ENCODE measurements around the gene ERFE. TPM values are rescaled to one million over a fixed set of nuclear protein-coding genes. Genes with fewer than 3 reads are reported as not detected.

ERFE gene
- total RNA-seq, 2 donors from 2014 or later, result 7.7 TPM; not detected in 1

- Histone ChIP-seq H3K27ac (no peak overlapping the region), H3K4me1 (replicated peaks) (no peaks in the 10 kb centered on the region), H3K27me3 (replicated peaks; ENCODE audit: insufficient read depth) (no peaks in the 10 kb centered on the region), H3K4me3 (no peak overlapping the region), H3K9me3 (no peaks in the 10 kb centered on the region), H3K36me3 (peaks cover 20 to 40% of the 10 kb centered on the region in 2 donors)
- no peak for DNase-seq (ENCODE audit: low spot score)
- TF ChIP-seq POLR2AphosphoS5 (IDR thresholded peaks at IDR 0.05) (no peak), POLR2A (IDR thresholded peaks at IDR 0.05) (no peak), CTCF (IDR thresholded peaks at IDR 0.05) (no peak)
- 81% methylated on average over 4 of the region's 4 CpGs for WGBS
- intact Hi-C loops (cut with DNase I), result no loop called here
Measured at GRCh38 chr2:238183821-238184220, 25.1 kb downstream of the ERFE start.

GRCh38 chr2:238187618-238188548 is 29.1 kb downstream of the ERFE start:
- WGBS, result 88% methylated on average over 17 of the region's 17 CpGs
- H3K36me3 ChIP-seq, result peaks cover 16 to 41% of the 10 kb centered on the region in 2 donors
- no peak overlapping the region for H3K27ac ChIP-seq

GRCh38 chr2:238190445-238190844 is 31.7 kb downstream of the ERFE start:
- H3K36me3 ChIP-seq, result peaks cover 11 to 37% of the 10 kb centered on the region in 2 donors

More at GRCh38 chr2:238187618-238188548, 29.1 kb downstream of the ERFE start:
- Histone ChIP-seq H3K9me3 (no peaks in the 10 kb centered on the region), H3K27me3 (replicated peaks; ENCODE audit: insufficient read depth) (no peaks in the 10 kb centered on the region), H3K4me1 (replicated peaks) (no peaks in the 10 kb centered on the region), H3K4me3 (no peak overlapping the region)
- no peak for DNase-seq (ENCODE audit: low spot score)
- no peak for TF ChIP-seq POLR2AphosphoS5 (IDR thresholded peaks at IDR 0.05)
- intact Hi-C loops (cut with DNase I), result no loop called here

GRCh38 chr2:238202326-238203093 is 43.7 kb downstream of the ERFE start:
- H3K4me3 ChIP-seq, result peak overlapping the region; percentile 85 to 95
- H3K27ac ChIP-seq, result peak overlapping the region; percentile 83 to 93
- DNase-seq (ENCODE audit: low spot score), result no peak
- no peaks in the 10 kb centered on the region for H3K27me3 ChIP-seq (replicated peaks; ENCODE audit: insufficient read depth)
- H3K9me3 ChIP-seq, result no peaks in the 10 kb centered on the region
- peaks cover 6% of the 10 kb centered on the region for H3K4me1 ChIP-seq (replicated peaks)
- TF ChIP-seq POLR2A (IDR thresholded peaks at IDR 0.05) (no peak), CTCF (IDR thresholded peaks at IDR 0.05) (no peak), POLR2AphosphoS5 (IDR thresholded peaks at IDR 0.05) (no peak)
- 7% methylated on average over 27 of the region's 27 CpGs for WGBS
- intact Hi-C loops (cut with DNase I), result no loop called here
- no peaks in the 10 kb centered on the region for H3K36me3 ChIP-seq

More at GRCh38 chr2:238190445-238190844, 31.7 kb downstream of the ERFE start:
- Histone ChIP-seq H3K27ac (no peak overlapping the region), H3K27me3 (replicated peaks; ENCODE audit: insufficient read depth) (no peaks in the 10 kb centered on the region), H3K4me3 (no peak overlapping the region), H3K9me3 (no peaks in the 10 kb centered on the region), H3K4me1 (replicated peaks) (no peaks in the 10 kb centered on the region)
- intact Hi-C loops (cut with DNase I), result no loop called here
- no peak for DNase-seq (ENCODE audit: low spot score)
- WGBS, result 83% methylated on average over 2 of the region's 2 CpGs
- TF ChIP-seq POLR2A (IDR thresholded peaks at IDR 0.05), result no peak
- TF ChIP-seq POLR2AphosphoS5 (IDR thresholded peaks at IDR 0.05), result no peak
- no peak for TF ChIP-seq CTCF (IDR thresholded peaks at IDR 0.05)
